ENCODE measurements around the gene TMEM63B.

DNA sequence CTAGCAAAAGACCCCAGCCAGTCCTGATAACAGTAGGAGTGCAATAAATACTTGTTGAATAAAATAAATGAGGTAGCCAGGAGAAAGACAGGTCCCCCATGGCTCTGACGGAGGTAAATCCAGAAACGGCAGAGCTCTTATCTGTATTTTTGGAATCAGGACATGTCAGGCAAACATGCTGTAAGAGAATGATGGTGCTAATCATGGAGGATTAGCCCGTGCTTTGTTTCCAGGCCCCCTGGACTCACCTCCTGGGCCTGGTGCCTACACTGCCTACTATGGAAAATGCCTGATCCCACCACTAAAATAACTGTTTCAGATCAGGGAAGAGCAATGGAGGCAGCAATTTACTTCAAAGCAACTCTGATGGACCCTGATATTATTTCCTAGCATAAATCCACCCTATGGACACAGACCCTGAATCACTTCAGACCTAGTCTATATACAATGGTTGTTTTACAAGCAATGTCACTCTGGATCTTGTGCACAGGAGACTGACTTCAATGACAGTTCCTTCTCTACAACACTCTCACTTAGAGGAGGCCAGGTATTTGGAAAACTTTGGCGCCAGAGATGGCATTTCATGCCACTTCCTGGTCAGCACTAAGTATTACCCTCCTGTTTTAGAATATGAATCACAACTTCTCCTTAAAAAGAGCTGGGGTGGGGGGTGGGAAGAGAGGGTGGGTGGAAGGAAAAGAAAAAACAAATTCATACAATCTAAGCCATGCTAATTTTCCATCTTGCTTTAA, 6.5 kb upstream of the TMEM63B start:
- TF ChIP-seq POLR2AphosphoS5 (IDR thresholded peaks at IDR 0.05) (no peak), CTCF (IDR thresholded peaks at IDR 0.05) (no peak)
